OCI-M2 (cell line): ENCODE data around the gene DCST1.

Source experiments
- DNase-seq: peaks from one replicate; lab custom pipeline; 2025; ENCODE audit not compliant: unreplicated experiment; lab: John Stamatoyannopoulos, UW

The DCST1 gene

DNA sequence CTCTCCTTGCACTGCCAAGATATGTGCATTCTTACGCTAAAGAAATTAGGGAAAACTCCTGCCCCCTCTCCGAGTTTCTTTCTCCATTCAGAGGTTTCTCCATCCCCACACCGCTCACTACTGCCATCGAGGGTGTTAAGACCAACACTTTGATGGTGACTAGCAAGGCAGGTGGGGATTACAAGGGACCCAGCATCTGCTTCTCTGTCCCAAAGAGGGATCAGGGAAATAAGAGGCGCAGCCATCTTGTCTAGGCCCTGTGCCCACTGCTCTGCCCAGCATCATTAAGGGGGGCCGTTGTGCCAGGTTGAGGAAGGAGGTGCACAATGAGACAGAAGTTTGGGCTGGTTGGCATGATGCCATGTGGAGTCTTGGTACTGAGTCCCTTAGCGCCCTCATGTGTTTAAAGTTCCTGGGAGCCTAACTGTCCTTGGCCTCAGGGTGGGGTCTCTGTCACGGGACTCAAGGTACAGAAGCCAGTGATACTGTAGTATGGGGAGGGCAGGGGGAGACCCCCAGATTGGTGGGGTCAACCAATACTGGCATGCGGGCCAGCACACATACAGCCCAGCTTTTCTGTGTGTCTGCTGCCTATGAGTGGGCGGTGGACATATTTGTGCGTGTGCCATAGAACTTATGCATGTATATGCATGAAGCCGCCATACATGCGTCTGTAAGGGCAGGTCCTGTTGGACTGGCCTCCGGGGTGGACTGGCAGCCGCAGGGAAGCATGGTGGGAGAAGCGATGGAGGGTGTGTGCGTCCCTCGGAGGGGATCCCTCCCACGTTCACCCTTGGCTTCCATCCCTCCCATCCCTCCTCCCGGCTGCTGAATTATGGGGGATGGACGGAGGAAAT lies 50.5 kb downstream of the DCST1 start:
- no peak for DNase-seq

DNA sequence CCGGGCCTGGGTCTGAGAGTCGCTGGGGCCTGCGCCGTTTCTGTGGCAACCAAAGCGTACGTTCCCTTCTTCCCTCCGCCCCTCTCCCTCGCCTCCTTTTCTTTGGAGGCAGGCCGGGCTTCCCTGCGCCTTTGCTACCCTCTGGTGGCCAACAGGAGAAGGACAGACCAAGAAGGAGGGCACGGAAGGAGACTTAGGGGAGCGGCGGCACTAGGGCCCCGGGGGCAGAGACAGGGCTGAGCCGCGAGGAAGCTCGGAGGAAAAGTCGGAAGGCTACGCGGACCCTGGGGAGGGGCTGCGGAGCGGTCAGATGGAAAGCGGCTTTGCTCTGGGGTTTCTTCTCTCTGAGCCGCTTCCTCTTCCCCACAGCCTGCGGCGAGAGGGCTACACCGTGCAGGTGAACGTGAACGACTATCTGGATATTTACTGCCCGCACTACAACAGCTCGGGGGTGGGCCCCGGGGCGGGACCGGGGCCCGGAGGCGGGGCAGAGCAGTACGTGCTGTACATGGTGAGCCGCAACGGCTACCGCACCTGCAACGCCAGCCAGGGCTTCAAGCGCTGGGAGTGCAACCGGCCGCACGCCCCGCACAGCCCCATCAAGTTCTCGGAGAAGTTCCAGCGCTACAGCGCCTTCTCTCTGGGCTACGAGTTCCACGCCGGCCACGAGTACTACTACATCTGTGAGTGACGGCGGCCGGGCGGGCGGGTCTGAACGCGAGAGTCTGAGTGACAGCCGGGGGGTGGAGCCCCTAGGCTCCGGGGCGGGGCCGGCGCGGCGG lies 51.3 kb downstream of the DCST1 start:
- peak; percentile 76 for DNase-seq

DNA sequence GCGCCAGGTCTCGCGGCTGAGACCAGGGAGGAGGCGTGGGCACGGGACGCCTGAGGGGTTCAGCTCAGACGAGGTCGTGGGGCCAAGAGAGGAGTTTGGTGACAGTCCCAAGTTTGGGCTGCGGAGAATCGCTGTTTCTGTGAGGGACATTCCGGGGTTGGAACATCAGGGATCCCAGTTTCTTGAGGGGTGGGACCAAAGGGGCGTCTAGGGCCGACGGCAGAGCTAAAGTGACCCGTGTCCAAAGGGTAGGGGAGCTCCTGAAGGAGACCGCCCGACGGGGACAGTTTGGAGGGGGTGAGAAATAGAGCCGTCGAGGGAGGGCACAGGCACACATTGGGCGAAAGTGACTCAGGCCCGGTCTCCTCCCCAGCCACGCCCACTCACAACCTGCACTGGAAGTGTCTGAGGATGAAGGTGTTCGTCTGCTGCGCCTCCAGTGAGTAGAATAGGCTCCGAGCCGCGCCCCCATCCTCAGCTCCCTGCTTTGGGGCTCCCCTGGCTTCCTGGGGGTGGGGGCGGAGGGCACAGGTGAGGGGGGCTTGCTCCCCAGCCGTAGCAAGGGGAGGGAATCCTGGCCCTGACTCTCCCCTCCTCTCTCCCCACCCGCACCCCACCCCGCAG lies 52.0 kb downstream of the DCST1 start:
- DNase-seq = no peak

DNA sequence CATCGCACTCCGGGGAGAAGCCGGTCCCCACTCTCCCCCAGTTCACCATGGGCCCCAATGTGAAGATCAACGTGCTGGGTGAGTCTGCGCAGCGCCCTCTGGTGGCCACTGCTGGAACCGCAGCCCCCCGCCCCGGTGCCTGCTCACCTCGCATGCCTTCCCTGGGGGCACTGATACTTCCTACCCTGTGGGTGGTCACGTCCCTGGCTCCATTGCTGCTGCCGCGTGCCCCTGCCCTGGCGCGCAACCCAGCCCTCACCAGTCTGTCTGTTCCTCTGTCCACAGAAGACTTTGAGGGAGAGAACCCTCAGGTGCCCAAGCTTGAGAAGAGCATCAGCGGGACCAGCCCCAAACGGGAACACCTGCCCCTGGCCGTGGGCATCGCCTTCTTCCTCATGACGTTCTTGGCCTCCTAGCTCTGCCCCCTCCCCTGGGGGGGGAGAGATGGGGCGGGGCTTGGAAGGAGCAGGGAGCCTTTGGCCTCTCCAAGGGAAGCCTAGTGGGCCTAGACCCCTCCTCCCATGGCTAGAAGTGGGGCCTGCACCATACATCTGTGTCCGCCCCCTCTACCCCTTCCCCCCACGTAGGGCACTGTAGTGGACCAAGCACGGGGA lies 52.6 kb downstream of the DCST1 start:
- DNase-seq = peak; percentile 39

DNA sequence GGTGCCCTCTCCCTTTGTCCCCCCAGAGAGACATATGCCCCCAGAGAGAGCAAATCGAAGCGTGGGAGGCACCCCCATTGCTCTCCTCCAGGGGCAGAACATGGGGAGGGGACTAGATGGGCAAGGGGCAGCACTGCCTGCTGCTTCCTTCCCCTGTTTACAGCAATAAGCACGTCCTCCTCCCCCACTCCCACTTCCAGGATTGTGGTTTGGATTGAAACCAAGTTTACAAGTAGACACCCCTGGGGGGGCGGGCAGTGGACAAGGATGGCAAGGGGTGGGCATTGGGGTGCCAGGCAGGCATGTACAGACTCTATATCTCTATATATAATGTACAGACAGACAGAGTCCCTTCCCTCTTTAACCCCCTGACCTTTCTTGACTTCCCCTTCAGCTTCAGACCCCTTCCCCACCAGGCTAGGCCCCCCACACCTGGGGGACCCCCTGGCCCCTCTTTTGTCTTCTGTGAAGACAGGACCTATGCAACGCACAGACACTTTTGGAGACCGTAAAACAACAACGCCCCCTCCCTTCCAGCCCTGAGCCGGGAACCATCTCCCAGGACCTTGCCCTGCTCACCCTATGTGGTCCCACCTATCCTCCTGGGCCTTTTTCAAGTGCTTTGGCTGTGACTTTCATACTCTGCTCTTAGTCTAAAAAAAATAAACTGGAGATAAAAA lies 53.4 kb downstream of the DCST1 start:
- DNase-seq = no peak

DNA sequence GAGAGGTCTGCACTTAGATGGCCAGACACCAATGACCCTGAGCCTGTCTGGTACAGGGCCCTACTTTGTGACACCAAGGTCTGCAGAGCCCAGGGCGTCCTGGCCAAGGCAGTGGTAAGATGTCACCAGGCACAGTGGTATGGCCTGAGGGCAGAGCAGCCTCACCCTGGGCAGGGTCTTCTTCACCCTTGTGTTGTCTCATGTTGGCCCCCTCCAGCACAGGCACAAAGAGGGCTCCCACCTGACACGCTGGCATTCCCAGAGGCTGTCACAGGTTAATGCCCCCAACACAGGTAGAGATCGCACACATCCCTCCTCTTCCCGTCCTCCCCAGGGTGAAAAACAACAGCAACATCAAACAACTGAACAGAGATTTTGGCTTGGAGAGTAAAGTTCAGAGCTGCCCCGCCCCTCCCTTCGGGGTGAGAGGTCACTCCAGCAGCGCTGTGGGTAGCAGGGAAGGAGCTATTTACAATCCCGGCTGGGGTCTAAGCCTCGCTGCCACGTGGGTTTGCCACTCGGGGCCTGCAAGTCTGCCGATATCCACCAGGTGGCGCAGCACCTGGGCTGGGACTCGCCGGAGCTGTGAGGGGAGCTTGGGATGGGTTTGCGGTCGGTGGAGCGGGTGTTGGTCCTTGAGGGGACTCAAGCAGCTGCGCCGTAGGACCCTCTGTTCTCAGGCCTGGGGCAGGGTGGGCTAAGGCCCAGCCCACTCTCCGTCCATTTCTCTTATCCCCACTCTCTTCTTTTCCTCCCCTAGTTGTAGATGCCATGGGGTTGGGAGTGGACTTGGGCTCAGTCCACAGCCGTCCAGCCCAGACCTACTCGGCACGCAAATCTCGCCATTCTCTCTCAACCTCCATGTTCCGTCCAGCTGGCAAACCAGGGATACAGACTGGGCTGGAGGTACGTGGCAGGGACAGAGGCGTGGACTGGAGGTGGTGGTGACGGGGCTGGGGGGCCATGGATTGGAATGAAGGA lies 57.7 kb downstream of the DCST1 start:
- peak; percentile 22 for DNase-seq

DNA sequence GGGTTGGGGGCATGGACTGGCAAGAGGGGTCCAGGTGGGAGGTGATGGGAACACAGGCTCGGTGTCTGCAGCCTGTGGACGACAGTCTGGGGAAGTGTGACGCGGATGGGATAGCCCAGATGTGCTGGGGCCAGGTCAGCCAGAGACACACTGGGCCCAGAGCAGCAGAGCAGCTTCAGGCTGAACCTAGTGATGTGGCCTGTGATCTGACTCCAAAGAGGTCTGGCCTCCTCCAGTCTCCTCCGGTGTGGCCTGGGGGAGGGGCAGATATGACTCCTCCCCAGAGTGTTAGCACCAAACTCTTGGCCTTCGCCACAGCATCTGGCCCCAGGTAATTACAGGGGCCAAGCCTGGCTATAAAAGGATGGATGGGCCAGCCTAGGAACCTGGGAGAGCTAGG lies 58.5 kb downstream of the DCST1 start:
- no peak for DNase-seq

DNA sequence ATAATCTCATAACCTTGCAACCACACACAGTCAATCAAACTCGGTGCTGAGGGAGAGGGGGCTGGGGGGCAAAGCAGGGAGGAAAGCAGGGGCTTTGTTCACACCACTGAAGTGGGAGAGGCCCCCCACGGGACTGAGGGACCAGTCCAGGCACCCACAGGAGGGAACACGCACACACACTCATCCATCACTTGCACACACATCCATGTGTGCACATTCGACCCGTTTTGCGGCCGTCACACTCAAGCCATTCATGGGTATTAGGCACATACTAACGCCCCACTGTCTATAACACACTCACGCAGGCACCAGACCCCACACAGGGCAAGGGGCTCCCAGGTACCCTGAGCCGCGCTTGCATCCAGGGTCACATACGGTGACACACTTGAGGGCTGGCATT lies 59.0 kb downstream of the DCST1 start:
- no peak for DNase-seq

DNA sequence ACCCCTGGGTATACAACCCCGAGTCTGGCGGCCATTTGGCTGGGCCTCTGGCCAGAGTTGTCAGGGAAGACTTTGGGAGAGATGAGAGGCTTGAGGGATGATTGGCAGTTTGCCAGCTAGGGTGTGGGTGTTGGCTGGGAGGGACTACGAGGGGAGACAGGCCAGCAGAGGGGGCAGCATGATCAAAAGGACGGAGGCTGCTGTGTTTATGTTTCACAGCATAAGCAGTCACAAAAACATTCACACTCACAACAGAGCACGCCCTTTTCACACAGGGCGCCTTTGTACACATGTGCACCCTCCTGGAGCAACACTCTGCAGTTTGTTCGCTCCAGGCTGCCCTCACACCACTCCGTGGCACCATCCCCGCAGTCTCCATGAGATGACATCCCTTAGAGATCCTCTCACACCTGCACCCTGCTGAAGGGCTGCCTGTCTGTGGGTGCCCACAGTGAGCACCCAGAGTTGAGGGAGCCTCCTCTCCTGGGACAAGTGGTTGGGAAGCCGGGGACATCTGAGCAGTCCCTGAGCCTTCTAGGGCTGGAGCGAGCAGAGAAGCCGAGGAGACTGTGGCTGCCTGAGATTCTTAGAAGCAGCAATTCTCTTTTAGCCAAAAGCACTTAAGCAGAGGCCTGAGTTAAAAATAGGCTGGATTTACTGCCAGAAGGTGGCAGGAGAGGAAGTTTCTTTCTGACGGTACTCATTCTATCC lies 60.4 kb downstream of the DCST1 start:
- DNase-seq = no peak

DNA sequence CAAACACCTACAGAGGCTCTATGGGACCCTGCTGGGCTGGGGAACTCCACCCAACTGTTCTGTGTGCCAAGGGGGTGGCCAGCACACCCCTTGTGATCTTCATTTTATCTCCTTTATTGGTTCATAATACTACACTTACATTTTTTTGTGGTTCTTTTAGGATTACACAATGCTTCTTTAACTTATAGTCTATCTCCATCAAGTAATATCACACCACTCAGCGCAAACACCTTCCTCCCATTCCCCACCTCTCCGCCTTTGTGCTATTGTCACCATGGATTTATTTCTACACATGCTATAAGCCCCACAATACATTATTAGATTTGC lies 61.0 kb downstream of the DCST1 start:
- no peak for DNase-seq

DNA sequence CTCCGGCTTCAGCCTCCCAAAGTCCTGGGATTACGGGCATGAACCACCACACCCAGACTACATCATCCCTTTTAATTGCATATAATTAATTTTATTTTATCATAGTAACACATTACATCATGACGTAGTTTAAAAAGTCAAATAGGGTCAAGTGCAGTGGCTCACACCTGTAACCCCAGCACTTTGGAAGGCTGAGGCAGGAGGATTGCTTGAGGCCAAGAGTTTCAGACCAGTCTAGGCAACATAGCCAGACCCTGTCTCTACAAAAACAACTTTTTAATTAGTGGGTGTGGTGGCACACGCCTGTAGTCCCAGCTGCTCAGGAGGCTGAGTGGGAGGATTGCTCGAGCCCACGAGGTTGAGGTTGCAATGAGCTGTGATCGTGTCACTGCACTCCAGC lies 65.7 kb downstream of the DCST1 start:
- DNase-seq = no peak
